Activated CD8-positive, alpha-beta memory T cell treated with anti-CD3 and anti-CD28 coated beads for 1 hour (primary cell): Measurements from ENCODE around the gene TNRC6C.

Source experiments
- DNase-seq, 2 donors: peaks; one replicate each; pipeline ENCODE4 v3.0.0-alpha.2; 2020; ENCODE audit warnings: low read depth in 1 of 2; ENCODE audit errors: extremely low read depth in 1 of 2

TNRC6C gene

DNA sequence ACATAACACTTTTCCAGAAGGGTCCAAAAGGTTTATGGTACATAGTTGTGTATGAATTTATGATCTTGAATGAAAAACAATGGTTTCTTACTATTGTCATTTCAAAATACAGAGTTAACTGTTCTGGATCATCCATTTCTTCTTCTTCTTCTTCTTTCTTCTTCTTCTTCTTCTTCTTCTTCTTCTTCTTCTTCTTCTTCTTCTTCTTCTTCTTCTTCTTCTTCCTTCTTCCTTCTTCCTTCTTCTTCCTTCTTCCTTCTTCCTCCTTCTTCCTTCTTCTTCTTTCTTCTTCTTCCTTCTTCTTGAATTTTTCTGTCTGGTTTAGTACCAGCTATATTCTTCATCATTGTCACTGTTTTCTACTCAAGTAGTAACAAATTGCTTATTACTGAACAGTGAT lies 47.8 kb downstream of the TNRC6C start:
- no peak for DNase-seq

DNA sequence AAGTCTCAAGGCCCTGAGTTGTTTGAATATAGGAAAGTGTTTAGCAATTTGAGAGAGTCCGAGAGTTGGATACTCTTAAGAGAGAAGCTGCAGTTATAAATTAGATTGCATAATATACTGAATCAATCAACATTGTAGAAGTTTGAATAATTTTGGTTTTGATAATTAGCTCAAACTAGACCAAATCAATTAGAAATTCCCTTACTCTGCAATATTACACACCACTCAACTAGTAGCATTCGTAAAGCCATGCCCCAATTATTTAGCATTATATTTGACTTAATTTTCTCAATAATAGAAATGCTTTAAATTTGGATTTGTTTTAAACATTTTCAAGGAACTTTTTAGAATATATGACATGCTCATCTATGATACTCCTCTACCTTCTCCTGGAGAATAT lies 49.1 kb downstream of the TNRC6C start:
- DNase-seq = no peak

DNA sequence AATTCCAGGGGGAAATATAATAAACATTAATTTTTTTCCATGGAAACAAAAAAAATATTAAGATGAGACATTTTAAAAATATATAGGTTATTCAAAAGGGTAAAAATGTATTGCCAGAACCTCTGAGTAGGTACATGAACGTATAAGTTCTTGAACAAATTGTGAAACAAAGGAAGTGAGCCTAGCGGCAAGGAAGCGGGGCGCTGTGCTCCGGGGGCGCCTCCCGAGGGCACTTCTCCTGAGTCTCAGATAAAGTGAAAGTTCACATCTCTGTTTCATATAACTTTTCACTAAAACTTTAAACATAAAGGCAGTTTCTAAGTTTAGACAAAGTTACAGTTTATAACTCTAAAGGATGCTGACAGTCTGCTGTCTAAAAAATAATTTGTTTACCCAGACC lies 52.3 kb downstream of the TNRC6C start:
- no peak for DNase-seq

DNA sequence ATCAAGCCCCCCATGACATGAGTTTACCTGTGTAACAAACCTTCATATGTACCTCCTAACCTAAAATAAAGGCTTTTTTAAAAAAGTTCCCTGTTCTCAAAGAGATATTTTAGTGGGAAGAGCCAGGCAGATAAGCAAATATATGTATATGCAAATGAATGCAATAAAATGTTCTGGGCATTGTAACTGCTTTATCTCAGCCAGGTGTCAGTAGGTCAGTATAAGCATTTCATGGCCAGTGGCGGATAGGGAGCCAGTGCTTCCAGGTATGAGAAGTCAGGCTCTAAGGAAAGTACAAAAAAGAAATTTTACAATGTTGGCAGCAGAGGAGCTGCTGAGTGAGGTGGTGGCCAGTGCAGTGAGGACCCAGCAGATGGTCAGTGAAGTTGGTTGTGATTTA lies 53.9 kb downstream of the TNRC6C start:
- no peak for DNase-seq

DNA sequence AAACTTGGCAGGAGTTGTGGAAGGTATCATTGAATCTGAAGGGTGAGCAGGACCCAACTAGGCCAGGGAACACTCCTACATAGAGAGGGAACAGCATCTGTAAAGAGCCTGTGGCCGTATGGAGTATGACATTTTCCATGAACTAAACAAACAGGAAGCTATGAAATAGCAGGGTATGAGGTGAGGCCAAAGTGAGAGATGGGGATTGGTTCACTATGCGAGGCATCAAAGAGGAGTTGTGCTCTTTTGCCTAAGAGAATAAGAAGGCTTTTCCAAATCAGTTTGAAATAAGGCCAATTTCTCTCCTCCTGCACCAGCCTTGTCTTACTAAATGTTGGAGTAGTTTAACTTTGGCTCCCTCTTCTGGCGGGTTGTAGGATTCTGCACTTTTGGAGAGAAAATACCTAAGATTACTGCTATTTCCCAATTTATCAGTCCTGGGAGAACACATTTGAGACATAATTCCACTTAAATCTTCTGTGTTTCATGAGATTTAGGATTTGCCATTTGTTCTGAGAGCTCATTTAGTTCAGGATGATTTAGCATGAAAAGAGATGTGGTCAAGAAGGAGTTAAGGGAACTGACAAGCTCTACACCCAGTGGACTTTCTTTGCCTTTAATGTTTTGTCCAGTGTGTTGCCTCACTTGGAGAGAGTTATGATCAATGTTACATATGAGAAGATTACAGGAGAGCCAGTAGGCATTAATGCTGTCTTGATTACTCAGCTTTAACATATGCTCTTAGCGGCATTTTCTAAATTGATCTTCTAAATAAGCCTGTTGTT lies 55.4 kb downstream of the TNRC6C start:
- DNase-seq = peak; percentile 10 to 33

DNA sequence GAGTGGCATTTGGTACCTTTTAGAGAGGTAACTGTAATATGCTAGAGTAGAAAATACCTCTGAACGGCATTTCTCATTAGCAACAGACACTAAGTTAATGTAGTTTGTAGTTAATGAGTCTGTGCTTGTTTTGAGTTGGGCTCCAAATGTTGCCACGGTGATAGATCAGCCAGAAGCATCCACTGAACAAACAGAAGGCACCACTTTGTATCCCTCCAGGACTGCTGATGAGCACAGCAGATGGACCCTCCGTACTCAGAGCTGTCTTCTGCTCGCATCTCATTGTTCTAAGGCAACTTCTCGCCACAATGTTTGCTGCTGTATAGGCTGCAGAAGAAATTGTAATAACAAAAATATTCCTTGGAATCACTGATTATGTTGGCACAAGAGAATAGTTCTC lies 56.1 kb downstream of the TNRC6C start:
- no peak for DNase-seq

DNA sequence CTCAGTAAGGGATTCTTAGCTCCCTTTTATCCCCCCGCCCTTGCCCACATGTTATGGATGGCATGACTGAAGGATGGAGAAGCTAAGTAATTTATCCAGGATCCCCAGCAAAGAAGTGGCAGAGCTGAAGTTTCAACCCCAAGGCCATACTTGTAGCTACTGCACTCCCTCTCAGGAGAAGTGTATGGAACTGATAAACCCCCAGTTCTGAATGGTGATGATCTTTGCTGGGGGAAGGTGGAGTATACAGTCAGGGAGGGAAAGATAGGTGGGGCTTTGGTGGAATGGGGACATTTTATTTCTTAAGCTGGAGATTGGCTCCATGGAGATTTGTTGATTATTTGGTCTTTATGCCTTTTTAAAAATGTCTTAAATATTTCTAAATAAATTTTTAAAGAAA lies 58.3 kb downstream of the TNRC6C start:
- DNase-seq = no peak

DNA sequence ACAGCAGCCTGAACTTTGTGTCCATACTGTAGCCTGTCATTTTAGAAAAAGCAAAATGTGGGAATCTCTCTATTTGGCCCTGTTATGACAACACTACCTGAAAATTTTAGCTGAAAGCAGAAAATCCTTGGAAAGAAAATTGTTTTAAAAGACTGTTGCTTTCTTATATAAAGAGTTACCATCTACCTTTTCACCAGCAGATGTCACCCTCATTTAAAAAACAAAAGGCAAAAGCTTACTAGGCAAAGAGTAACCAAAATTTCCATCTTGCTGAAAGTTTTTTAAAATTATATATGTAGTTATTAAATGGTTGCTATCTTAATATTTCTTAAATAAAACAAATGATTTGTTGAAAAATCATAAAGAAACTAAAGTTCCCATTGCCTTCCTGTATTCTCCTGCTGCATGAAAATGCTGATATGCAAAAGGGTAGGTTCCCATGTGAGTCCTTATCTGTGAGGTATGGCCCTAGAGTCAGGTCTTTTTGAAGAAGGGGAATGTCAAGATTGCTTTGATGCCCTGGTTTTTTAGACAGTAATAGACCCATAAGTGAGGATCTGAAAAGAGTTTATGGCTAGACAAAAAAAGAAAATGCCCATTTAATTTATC lies 61.0 kb downstream of the TNRC6C start:
- no peak for DNase-seq

DNA sequence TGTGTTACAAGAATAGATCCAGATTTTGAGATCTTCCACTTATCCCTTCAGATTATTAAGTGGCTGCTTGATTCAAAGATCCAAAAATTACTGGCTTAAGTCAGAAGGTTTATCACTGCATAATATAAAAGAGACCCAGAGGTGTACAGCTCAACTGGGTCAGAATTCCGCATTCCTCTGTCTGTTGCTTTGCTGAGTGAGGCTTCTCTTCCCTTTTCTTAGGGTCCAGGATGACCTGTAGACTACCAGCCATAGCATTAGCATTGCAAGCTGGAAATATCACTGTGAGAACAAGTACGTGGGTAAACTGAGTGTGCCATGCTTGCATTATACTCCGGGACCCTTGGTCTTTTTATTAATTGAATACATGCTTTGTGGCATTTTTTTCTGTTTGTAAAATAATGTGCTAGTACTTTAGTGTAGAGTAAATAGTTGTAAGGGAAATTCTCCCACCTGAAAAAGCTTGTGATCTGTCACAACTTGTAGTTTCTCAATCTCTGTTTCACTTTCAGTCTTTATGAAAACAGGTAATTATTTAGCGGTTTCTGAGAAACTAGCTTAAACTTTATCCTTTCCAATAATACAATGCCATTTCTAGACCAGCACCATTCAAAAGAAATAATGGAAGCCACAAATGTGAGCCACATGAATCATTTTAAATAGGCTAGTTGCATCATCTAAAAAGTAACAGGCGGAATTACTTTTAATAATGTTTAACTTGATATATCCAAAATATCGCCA lies 61.6 kb downstream of the TNRC6C start:
- no peak for DNase-seq

DNA sequence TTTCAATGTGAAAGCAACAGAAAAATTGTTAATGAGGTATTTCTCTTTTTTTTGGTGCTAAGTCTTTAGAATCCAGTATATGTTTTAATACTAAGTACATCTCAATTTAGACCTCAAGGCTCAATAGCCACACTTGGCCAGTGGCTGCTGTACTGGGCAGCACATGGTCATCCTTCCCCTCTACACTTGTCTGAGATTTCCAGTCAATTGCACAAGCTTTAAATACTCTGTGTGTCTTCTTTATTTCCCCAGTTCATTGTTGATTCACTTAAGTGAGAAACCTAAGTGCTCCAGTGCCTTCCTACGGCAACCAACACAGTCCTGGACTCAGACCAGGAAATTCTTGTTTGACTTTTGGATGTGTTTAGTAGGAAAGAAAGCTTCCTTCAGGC lies 62.2 kb downstream of the TNRC6C start:
- no peak for DNase-seq

DNA sequence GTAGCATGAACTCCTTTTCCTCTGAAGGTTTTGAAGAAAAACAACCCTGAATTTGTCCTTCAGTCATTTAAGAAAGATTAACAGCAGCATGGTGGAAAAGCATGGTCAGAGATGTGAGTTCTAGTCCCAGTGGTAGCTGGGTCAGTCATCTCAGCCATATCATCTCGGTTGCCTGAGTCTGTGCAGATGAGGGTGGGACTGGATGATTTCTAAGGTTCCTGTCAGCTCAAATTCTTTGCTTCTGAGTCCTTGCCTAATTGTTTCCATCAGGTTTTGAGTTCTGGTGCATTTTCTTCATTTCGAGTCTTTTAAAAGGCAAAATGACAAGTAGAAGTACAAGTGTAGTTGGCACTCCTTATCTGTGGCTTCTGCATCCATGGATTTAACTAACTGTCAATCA lies 63.9 kb downstream of the TNRC6C start:
- DNase-seq = no peak

DNA sequence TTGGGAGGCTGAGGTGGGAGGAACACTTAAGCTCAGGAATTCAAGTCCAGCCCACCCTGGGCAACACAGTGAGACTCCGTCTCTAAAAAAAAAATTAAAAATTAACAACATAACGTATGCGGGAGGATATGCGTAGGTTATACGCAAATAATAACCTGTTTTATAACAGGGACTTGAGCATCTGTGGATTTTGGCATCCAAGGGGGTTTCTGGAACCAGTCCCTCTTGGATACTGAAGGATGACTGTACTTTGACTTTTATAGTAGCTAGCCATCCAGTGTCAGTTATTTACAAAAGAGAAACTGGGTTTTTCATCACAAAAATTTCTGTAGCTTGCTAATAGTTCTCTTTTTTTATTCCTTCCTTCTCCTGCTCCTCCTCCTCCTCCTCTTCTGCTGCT lies 64.5 kb downstream of the TNRC6C start:
- DNase-seq = no peak

DNA sequence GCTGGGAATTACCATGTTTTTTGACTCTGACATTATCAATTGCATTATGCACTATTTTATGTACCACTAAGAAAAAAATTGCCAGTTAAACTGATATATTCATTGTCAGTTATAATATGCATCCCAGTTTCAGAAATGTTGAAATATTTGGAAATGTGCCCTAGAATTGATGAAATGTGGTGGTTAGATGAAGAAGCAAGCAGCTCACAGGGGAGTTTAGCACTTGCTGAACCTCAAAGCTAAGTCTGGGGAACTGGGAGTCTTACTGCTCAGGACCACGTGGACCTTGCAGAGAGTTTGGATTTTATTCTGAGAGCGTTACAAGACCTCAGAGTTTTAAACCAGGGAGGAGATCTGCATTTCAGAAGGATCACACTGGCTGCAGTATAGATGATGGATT lies 67.9 kb downstream of the TNRC6C start:
- DNase-seq = no peak

DNA sequence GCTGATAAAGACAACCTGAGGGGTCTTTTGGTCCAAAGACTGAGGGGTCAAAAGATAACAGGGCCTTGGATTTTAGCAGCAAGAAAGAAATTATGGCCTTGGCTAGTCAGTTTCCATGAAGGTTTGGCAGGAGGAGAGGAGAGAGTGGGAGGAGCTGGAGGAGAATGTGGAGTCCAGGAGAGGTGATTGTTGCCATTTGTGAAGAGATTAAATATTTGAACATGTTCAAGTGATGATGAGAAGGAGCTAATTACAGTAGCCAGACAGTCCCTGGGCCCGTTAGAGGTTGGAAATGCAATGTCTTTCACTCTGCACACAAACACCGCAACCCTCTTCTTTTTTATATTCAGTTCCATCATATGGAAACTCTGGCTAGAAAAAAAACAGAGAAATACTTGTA lies 68.6 kb downstream of the TNRC6C start:
- no peak for DNase-seq

DNA sequence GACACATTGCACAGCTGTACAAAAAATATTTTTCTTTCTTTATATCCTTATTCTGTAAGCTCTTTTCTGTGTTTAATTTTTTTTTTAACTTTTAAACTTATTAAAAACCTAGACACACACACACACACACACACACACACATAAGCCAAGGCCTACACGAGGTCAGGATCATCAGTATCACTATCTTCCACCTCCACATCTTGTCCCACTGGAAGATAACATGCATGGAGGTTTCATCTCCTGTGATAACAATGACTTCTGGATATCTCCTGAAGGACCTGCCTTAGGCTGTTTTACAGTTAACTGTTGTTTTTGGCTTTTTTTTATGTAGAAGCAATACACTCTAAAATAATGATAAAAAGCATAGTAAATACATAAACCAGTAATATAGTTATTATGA lies 71.2 kb downstream of the TNRC6C start:
- no peak for DNase-seq

DNA sequence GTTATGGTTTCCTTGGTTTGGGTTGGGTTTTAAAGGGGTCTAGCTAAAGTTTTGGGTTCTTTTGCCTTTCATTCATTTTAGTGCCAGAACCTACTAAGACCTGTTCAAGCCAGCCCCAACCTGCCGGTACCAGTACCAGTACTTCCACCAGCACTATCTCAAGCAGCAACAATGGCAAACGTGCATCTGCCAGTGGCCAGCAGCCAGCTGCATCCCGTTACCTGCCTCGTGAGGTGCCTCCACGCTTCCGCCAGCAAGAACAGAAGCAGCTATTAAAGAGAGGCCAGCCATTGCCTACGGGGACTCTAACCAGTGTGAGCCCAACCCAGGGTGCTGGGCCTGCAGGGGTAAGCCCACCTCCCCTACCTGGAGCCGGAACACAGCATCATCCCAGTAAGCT lies 72.9 kb downstream of the TNRC6C start:
- no peak for DNase-seq

DNA sequence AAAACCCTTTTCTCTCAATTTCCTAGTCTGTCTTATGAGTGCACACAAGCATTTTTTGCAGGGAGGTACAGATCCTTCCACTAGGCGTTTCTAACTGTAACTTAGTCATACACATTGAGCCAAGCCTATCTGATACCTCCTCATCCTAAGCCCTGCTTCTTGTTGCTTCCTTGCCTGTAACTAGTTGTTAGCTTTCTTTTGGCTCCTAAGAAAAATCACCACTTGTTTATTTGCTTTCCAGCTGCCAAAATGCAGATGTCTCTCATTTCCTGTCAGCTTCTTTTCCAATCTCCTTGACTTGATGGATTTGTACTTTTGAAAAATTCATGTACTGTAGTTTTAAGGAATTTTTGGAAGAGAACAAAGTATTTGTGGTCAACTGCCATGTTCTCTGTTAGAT lies 73.7 kb downstream of the TNRC6C start:
- no peak for DNase-seq

DNA sequence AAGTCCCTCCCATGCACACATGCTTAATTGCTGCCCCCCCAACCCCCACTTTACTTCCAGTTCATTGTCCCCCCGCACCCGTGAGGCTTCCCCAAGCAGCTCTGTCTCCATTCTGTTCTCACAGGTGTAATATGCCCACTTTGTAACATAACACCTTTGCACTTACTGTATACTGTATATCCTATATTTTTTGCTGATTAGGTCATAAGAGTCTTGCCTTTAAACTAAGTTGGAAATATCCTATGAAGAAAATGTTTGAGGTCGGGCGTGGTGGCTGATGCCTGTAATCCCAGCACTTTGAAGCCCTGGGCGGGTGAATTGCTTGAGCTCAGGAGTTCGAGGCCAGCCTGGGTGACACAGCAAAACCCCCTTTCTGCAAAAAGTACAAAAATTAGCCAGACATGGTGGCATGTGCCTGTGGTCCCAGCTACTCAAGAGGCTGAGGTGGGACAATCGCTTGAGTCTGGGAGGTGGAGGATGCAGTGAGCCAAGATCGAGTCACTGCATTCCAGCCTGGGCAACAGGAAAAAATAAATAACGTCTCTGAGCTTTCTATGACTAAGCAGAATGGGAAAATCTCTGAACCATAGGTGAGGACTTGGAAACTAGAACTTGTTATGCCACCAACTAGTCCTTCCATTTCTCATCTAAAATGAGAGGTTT lies 76.1 kb downstream of the TNRC6C start:
- DNase-seq = no peak

DNA sequence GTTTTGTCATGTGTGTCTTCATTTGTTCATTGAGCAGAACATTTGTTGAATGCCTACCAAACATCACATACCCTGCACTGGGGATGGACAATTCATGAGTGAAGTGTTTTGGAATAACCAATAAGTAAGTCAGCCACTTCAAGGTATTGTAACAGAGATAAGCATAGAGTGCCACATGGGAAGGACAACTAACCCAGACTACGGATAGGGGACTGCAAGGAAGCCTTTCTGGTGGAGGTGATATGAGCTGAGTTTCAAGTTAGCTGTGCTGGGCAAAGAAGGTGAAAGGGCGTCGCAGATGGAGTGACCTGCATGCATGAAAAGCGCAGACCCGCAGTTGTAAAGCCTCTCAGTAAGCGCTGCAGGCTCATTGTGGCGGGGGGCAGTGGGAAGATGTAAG lies 78.8 kb downstream of the TNRC6C start:
- DNase-seq = no peak

DNA sequence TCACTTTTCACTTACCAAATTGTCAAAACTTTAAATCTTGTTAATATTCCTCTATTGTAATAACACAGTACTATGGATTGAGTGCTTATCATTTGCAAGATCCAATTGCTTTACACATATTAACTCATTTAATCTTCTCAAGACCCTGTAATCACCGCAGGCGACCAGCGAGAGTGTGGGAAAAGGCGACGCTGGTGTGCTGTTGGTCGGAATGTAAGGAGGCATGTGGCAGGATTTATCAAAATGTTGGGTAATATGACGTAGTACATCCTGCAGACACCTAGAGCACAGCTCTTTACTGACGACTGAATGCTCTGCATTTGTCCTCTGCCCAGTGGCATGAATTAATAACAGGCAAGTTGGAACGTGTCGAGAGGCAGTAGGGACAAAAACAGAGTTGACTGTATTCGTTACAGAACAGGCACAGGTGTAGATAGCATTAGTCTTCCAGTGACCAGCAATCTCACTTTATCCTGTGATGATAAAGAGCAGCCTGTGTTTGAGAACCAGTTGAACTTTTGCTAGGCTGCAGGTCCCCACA lies 80.3 kb downstream of the TNRC6C start:
- no peak for DNase-seq

DNA sequence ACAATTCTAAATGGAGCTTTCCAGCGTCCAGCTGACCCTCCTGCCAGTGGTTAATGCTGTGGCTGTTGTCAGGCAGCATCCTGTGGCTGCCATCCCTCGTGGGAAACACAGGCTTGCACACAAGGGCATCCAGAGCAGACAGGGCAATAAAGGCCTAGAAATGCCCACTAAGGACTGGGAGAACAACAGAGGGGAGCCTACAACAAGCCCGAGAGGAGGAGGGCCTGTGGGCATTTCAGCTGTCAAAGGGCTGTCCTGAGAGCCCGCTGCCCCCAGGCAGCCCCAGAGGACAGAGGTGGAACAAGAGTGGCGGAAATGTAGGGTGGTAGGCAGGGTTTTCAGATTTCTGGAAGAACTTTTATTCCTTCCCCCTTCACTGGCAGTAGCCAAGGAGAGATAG lies 81.1 kb downstream of the TNRC6C start:
- no peak for DNase-seq
